Measurements from ENCODE around the gene SIGLEC15.

Gene SIGLEC15

GRCh38 chr18:45849529-45849928 lies 24.1 kb downstream of the SIGLEC15 start:
- TF ChIP-seq ZFX (IDR thresholded peaks at IDR 0.05) = no peak
- no peak for TF ChIP-seq CTCF (conservative IDR thresholded peaks at IDR 0.05)
- H3K27ac ChIP-seq = no peak overlapping the region

GRCh38 chr18:45850021-45850420 lies 24.5 kb downstream of the SIGLEC15 start:
- no peak overlapping the region for H3K27ac ChIP-seq
- no peak for TF ChIP-seq ZFX (IDR thresholded peaks at IDR 0.05)
- peak; percentile 43 for TF ChIP-seq CTCF (conservative IDR thresholded peaks at IDR 0.05)

- TF ChIP-seq CTCF (conservative IDR thresholded peaks at IDR 0.05) (no peak), ZFX (IDR thresholded peaks at IDR 0.05) (no peak)
These were observed 25.9 kb downstream of the SIGLEC15 start for GRCh38 chr18:45851161-45851925.

GRCh38 chr18:45852631-45853030 lies 27.2 kb downstream of the SIGLEC15 start:
- TF ChIP-seq ZFX (IDR thresholded peaks at IDR 0.05) (no peak), CTCF (conservative IDR thresholded peaks at IDR 0.05) (no peak)

More at GRCh38 chr18:45851161-45851925, 25.9 kb downstream of the SIGLEC15 start:
- H3K27ac ChIP-seq = no peak overlapping the region

GRCh38 chr18:45854036-45854586 lies 28.6 kb downstream of the SIGLEC15 start:
- TF ChIP-seq CTCF (conservative IDR thresholded peaks at IDR 0.05) (no peak), ZFX (IDR thresholded peaks at IDR 0.05) (no peak)
- no peak overlapping the region for H3K27ac ChIP-seq

More at GRCh38 chr18:45852631-45853030, 27.2 kb downstream of the SIGLEC15 start:
- H3K27ac ChIP-seq = no peak overlapping the region

GRCh38 chr18:45856531-45856930 lies 31.1 kb downstream of the SIGLEC15 start:
- H3K27ac ChIP-seq = no peak overlapping the region

More at GRCh38 chr18:45856531-45856930, 31.1 kb downstream of the SIGLEC15 start:
- no peak for TF ChIP-seq CTCF (conservative IDR thresholded peaks at IDR 0.05)
- TF ChIP-seq ZFX (IDR thresholded peaks at IDR 0.05) = no peak
